GM12864 (cell line): Measurements from ENCODE around the gene GPAM.
"Not testable (repeated sequence)": the region's sequence is repeated elsewhere in the genome, so short reads cannot be mapped to it uniquely, and the experiment has no call there.

Experiments used
- DNase-seq: peaks from one replicate; pipeline ENCODE4 v3.0.0-alpha.2; 2011; ENCODE audit warnings: low read depth
- H3K4me3 ChIP-seq: 2 replicates; pipeline ENCODE4 v1.5.1; 2011; ENCODE audit warnings: mild to moderate bottlenecking, low read depth, low read length, control low read depth
- CTCF ChIP-seq: IDR thresholded peaks from 2 replicates; pipeline ENCODE4 v1.5.1; 2011; ENCODE audit warnings: low read depth, mild to moderate bottlenecking, moderate library complexity, low read length, control low read depth, inconsistent platforms; ENCODE audit errors: missing control alignments

Gene GPAM

DNA sequence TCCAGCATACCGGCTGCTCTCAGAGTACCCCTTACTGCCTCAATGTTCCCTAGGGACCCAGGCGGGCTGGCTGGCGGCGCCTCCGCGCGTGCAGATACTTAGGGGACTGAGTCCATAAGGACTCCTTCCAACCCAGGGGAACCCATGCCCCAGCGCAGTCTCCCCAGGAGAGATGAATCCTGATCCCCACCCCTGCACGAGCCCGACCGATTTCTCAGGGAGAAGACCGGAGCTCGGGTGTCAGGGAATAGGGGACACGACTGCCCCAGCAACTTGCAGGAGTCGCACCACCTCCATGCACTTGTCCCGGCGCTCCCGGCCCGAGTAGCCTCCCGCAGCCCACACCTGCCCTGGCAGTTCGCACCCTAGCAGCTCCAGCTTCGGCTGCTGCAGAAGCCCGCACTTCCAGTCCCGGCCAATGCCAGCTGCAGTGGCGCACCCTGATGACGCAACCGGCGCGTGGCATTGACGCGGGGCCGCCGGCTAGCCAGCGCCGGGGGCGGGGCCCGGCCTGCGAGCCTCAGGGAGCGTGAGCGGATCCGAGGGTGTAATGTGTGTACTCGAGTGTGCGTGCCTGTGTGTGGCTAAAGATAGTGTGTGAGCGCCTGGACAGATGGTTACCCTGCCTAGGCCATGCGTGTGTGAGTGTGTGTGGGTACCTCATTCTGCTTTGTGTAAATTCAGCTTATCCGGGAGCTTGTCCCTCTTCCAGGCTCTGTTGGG lies at the start of gene GPAM:
Gene GPAM, minus strand, starts transcription at position 437 of the 723 bp plus-strand sequence. CDS start 1,981 bp downstream, outside the sequence.
- H3K4me3 ChIP-seq: peak within 1 kb of the TSS; percentile 98
- peak; percentile 70 for DNase-seq
- no peak for TF ChIP-seq CTCF

DNA sequence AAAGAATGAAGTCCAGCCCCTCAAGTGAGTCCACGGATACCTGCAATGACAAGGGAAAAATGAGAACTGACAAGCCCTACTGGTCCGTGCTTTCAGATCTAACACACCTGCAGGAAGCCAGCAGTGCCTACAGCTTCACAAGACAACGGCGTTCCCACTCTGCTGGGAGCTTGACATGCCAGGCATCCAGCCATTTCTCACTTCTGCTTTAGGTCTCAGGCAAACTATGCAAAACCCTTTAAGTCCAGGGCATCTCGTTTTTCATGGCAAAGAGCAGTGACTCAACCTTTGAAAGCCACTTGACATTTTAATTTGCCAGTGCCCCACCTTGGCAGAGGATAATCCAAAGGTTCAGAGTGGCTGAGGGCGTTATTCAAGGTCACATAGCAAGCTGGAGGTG lies 49.1 kb upstream of the GPAM start:
- TF ChIP-seq CTCF: no peak
- H3K4me3 ChIP-seq: no peak overlapping the region
- DNase-seq: no peak

GRCh38 chr10:112231602-112232400 lies 48.2 kb upstream of the GPAM start:
- no peak for TF ChIP-seq CTCF
- no peak for DNase-seq
- H3K4me3 ChIP-seq: no peak overlapping the region

DNA sequence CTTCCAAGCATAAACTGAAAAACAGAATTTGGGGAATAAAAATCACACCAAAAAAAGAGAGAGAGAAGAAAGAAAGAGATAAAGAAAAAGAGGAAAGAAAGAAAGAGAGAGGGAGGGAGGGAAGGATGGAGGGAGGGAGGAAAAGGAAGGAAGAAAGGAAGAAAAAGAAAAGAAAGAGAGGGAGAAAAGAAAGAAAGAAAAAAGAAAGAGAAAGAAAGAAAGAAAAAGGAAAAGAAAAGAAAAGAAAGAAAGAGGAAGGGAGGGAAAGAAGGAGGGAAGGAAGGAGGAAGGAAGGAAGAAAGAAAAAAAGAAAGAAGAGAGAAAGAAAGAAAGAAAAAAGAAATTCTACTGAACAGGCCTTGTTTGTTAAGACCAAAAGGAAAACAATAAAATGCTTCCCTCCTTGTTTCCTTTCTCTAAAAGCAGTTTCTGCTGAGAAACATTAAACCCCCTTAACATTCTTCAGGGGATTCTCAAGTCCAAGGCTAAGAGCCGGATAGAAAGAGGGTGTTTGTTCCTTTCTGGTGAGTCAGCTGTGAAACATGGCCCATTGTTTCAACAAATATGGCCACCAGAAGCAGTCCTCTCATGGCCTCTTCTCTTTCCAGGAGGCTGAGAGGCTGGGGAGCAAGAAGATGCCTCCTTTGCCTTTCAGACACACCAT lies 46.9 kb upstream of the GPAM start:
- no peak overlapping the region for H3K4me3 ChIP-seq
- no peak for DNase-seq
- TF ChIP-seq CTCF: no peak

DNA sequence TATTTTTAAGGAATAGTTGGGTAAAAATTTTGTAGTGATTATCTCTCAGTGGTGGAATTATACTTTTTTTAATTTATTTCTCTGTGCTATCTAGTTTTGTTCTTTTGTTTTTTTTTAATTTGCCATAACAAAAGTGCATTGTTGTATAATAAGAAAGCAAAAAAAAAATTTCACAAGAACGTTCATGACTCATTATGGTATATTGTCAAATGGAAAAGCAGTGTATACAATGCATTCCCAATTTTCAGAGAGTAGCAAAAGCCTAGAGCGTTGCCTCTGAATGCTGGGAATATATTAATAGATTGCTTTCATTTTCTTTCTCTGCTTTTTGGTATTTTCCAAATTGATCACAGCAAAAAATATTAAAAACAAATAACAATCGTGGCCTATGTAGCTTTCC lies 46.3 kb upstream of the GPAM start:
- no peak for DNase-seq
- TF ChIP-seq CTCF: no peak

DNA sequence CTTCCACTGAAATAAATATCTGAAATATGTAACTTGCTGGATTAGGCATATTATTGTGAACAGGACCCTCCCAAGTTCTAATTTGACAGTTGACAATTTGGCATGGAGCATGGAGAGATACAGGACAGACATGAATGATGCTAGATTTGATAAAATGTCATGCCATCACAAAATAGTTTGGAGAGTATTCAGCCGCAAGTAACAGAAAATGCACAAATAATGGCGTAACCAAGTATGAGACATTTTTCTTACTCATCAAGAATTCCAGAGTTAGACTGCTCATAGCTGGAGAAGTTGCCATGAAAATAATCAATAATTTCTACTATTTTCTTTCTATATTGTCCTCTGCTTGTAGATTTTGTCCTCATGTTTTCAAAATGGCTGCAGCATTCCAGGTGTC lies 45.5 kb upstream of the GPAM start:
- TF ChIP-seq CTCF: no peak
- no peak overlapping the region for H3K4me3 ChIP-seq
- DNase-seq: no peak

More for the DNA sequence above, 46.3 kb upstream of the GPAM start:
- H3K4me3 ChIP-seq: no peak overlapping the region

DNA sequence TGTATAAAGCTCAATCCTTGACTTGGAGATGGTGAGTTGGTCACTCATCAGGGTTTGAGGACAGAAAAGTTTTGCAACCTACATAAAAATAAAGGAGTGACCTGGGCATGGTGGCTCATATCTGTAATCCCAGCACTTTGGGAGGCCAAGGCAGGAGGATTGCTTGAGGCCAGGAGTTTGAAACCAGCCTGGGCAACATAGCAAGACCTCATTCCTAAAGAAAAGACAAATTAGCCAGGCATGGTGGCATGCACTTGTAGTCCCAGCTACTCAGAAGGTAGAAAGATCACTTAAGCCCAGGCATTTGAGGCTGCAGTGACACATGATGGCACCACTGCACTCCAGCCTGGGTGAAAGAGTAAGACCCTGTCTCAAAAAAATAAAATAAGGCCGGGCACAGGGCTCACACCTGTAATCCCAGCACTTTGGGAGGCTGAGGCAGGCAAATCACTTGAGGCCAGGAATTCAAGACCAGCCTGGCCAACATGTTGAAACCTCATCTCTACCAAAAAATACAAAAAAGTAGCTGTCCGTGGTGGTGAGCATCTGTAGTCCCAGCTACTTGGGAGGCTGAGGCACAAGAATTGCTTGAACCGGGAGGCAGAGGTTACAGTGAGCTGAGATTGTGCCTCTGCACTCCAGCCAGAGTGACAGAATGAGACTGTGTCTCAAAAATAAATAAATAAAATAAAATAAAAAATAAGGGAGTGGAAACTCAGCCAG lies 45.0 kb upstream of the GPAM start:
- H3K4me3 ChIP-seq, DNase-seq: not testable (repeated sequence)
